ENCODE results near the gene MTFP1. TPM values are rescaled to one million over a fixed set of nuclear protein-coding genes. Genes with fewer than 3 reads are reported as not detected.
"Not testable (repeated sequence)": the region's sequence is repeated elsewhere in the genome, so short reads cannot be mapped to it uniquely, and the experiment has no call there.

Gene MTFP1
- total RNA-seq, 1 donor from 2014 or later, result 20.6 TPM

DNA sequence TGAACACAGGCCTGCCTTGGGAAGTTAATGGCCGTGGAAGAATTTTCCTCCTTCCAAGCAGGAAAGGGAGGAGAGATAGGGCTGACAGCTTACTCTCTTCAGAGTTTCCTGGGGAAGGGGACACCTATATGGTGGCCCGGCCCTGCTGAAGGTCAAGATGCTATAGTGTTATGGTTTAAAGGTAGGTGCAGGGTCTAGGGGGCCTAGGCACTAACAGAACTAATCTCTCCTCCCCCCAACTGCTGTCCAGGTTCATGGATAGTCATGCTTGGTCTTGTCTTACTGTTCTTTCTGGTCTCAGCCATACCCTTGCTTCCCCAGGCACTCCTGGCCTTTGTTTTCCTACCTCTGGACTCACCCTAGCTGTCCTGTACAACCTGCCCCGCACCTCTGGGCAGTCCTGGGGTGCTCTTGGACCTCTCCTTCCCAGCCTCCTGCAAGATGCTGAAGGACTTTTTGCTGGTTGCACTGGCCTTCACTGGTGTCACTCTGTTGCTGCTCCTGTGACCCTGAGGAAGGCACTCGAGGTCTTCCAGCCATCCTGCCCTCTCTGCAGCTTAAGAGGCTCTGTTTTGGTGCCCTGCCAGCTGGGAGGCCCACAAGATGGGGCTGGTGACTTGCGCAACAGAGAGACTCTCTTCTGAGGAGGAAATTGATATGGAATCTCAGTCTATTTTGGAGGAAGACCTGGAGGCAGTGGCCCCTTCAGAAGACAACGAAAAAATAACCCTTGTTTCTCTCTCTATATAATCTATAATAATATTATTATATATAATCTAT is 28.4 kb downstream of the MTFP1 start:
- no peak overlapping the region for H3K4me3 Mint-ChIP-seq
- TF ChIP-seq, protein P1, sequence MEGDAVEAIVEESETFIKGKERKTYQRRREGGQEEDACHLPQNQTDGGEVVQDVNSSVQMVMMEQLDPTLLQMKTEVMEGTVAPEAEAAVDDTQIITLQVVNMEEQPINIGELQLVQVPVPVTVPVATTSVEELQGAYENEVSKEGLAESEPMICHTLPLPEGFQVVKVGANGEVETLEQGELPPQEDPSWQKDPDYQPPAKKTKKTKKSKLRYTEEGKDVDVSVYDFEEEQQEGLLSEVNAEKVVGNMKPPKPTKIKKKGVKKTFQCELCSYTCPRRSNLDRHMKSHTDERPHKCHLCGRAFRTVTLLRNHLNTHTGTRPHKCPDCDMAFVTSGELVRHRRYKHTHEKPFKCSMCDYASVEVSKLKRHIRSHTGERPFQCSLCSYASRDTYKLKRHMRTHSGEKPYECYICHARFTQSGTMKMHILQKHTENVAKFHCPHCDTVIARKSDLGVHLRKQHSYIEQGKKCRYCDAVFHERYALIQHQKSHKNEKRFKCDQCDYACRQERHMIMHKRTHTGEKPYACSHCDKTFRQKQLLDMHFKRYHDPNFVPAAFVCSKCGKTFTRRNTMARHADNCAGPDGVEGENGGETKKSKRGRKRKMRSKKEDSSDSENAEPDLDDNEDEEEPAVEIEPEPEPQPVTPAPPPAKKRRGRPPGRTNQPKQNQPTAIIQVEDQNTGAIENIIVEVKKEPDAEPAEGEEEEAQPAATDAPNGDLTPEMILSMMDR (conservative IDR thresholded peaks at IDR 0.05), result peak; percentile 32
- no peak overlapping the region for H3K27ac Mint-ChIP-seq

DNA sequence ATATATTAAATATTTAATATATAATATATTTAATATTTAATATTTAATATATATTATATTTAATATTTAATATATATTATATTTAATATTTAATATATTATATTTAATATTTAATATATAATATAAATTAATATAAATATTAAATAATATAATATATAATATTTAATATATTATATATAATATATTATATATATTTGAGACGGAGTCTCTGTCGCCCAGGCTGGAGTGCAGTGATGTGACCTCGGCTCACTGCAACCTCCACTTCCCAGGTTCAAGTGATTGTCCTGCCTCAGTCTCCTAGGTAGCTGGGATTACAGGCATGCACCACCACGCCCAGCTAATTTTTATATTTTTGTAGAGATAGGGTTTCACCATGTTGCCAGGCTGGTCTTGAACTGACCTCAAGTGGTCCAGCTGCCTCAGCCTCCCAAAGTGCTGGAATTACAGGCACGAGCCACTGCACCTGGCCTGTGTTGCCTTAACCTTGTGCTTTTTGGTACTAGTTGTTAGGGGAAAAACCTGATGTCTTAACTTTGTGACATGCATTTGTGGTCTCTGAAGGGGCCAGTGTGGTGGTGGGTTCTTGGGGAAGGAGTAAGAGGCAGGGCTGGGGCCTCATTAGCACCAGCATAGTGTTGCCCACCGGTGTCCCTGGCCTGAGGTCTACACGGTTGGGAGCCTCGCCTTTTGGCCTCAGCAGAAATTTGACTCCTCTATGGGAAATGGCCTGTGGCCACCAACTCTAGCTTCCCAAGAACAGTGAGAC is 29.7 kb downstream of the MTFP1 start:
- Mint-ChIP-seq H3K4me3 (no peak overlapping the region), H3K27ac (no peak overlapping the region), H3K27me3 (peaks cover 5% of the 10 kb centered on the region), H3K36me3 (no peaks in the 10 kb centered on the region), H3K9me3 (no peaks in the 10 kb centered on the region), H3K4me1 (ENCODE audit: unreplicated experiment) (peaks cover 3% of the 10 kb centered on the region)
- no peak for DNase-seq (ENCODE audit: extremely low spot score, unreplicated experiment)
- TF ChIP-seq, protein P1 (conservative IDR thresholded peaks at IDR 0.05), result no peak

More for the DNA sequence above, 28.4 kb downstream of the MTFP1 start:
- DNase-seq (ENCODE audit: extremely low spot score, unreplicated experiment), result no peak
- H3K27me3 Mint-ChIP-seq, result peaks cover 5% of the 10 kb centered on the region
- H3K4me1 Mint-ChIP-seq (ENCODE audit: unreplicated experiment), result peaks cover 3% of the 10 kb centered on the region
- no peaks in the 10 kb centered on the region for H3K36me3 Mint-ChIP-seq
- H3K9me3 Mint-ChIP-seq, result no peaks in the 10 kb centered on the region

DNA sequence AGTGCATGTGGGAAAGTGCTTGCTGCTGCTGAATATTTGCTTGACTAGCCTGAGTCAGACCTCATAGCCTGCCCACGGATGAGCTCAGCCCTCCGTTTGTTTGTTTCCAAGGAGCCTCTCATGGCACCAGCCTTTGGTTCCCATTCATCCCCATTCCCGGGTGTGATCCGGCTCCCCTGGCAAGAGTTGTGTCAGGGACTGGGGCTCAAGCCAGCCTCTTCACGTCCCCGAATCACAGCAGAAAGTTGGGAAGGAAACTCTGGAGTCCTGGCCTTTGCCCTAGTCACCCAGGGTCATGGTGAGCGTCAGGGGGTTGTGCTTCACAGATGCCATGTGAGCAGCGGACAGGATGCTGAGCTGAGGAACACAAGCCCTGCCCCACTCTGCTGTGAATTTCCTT is 32.4 kb downstream of the MTFP1 start:
- TF ChIP-seq, protein P1 (conservative IDR thresholded peaks at IDR 0.05), result no peak
- no peaks in the 10 kb centered on the region for H3K4me1 Mint-ChIP-seq (ENCODE audit: unreplicated experiment)
- H3K27ac Mint-ChIP-seq, result no peak overlapping the region
- peaks cover 9% of the 10 kb centered on the region for H3K27me3 Mint-ChIP-seq
- H3K9me3 Mint-ChIP-seq, result no peaks in the 10 kb centered on the region
- DNase-seq (ENCODE audit: extremely low spot score, unreplicated experiment), result no peak
- no peaks in the 10 kb centered on the region for H3K36me3 Mint-ChIP-seq
- no peak overlapping the region for H3K4me3 Mint-ChIP-seq

DNA sequence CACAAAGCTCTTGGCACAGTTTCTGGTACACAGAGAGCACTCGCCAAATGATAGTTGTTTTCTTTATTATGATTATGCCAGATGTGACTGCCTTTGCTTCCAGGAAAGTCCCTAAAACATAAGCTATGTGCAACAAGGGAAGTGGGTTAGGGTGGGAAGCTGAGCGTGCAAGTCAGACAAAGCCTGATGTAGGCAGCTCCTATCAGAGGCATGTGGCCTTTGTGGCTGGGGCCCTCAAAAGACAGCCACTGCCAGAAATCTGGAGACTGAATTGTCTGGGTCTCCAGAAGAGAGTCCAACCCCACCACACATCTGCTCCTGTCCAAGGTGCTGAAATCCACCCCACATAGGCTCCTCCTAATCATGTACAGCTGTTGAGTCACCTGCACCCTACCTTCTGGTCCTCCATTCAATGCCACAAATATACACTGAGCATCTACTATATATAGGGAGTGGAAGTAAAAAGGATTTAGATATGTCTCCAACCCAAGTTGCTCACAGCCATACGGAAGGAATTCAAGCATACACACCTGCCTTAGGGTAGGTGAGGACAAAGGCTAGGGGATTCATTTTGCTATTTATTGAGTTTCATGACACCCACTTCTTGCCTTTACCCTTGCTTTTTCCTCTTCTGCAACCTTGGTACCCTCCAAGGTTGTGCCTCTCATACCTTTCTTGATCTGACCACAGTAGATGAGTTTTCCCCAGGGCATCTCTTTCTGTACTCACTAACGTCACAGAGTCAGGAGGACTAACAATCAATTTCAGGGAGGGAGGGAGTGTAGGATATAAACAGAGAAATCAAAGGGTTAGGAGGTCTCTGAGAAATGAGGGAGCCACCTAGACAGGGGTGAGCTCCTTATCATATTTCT is 33.8 kb downstream of the MTFP1 start:
- no peaks in the 10 kb centered on the region for H3K4me1 Mint-ChIP-seq (ENCODE audit: unreplicated experiment)
- H3K9me3 Mint-ChIP-seq, result no peaks in the 10 kb centered on the region
- no peak overlapping the region for H3K27ac Mint-ChIP-seq
- no peaks in the 10 kb centered on the region for H3K36me3 Mint-ChIP-seq
- TF ChIP-seq, protein P1 (conservative IDR thresholded peaks at IDR 0.05), result no peak
- DNase-seq (ENCODE audit: extremely low spot score, unreplicated experiment), result no peak
- H3K27me3 Mint-ChIP-seq, result peaks cover 9% of the 10 kb centered on the region
- H3K4me3 Mint-ChIP-seq, result no peak overlapping the region

DNA sequence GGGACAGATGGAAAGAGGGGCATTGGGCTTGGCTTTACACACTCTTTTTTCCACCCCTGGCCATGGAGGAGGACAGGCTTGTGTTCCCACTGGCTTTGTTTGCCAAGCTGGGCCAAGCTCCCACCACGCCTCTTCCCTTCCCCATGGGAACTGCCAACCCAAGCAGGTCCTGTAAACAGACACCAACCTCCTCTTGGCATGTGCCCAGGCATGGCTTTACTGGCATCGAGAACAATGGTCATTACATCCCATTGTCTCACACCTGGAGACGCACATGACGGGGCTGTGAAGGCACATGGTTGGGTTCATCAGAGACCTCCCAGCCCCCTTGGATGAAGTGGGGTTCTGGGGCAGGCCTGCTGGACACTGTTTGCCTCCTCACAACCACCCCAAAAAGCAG is 34.6 kb downstream of the MTFP1 start:
- H3K36me3 Mint-ChIP-seq, result no peaks in the 10 kb centered on the region

DNA sequence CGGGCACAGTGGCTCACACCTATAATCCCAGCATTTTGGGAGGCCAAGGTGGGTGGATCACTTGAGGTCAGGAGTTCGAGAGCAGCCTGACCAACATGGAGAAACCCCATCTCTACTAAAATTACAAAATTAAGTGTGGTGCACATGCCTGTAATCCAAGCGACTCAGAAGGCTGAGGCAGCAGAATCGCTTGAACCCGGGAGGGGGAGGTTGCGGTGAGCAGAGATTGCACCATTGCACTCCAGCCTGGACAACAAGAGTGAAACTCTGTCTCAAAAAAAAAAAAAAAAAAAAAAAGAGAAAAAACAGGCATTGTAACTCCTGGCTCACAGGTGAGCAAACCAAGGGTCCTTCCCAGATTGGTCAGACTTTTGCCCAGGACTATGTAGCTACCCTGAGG is 35.0 kb downstream of the MTFP1 start:
- not testable (repeated sequence) for H3K4me3 Mint-ChIP-seq; H3K9me3 Mint-ChIP-seq; H3K36me3 Mint-ChIP-seq; DNase-seq (ENCODE audit: extremely low spot score, unreplicated experiment); H3K4me1 Mint-ChIP-seq (ENCODE audit: unreplicated experiment); H3K27ac Mint-ChIP-seq
- H3K27me3 Mint-ChIP-seq, result peaks cover 20% of the 10 kb centered on the region

More for the DNA sequence above, 34.6 kb downstream of the MTFP1 start:
- H3K9me3 Mint-ChIP-seq, result no peaks in the 10 kb centered on the region
- H3K4me3 Mint-ChIP-seq, result no peak overlapping the region
- H3K27me3 Mint-ChIP-seq, result peaks cover 16% of the 10 kb centered on the region
- no peak for DNase-seq (ENCODE audit: extremely low spot score, unreplicated experiment)
- H3K27ac Mint-ChIP-seq, result no peak overlapping the region
- TF ChIP-seq, protein P1 (conservative IDR thresholded peaks at IDR 0.05), result no peak
- no peaks in the 10 kb centered on the region for H3K4me1 Mint-ChIP-seq (ENCODE audit: unreplicated experiment)

All from type B pancreatic cell (in vitro differentiated cells).